HG03432 (cell line): ENCODE measurements around the gene ATP9A.
"Not testable (repeated sequence)": the region's sequence is repeated elsewhere in the genome, so short reads cannot be mapped to it uniquely, and the experiment has no call there.

ENCODE experiments used
- ATAC-seq: cut with Tn5 transposase; IDR thresholded peaks from one replicate; pipeline ENCODE4 v1.9.1; 2021; ENCODE audit warnings: mild to moderate bottlenecking, moderate library complexity; ENCODE audit not compliant: unreplicated experiment

ATP9A gene

GRCh38 chr20:51584737-51585136 lies 183.5 kb downstream of the ATP9A start:
- no peak for ATAC-seq

- ATAC-seq, result no peak
Measured at GRCh38 chr20:51584116-51584515, 184.1 kb downstream of the ATP9A start.

- no peak for ATAC-seq
Measured at GRCh38 chr20:51583499-51583898, 184.7 kb downstream of the ATP9A start.

DNA sequence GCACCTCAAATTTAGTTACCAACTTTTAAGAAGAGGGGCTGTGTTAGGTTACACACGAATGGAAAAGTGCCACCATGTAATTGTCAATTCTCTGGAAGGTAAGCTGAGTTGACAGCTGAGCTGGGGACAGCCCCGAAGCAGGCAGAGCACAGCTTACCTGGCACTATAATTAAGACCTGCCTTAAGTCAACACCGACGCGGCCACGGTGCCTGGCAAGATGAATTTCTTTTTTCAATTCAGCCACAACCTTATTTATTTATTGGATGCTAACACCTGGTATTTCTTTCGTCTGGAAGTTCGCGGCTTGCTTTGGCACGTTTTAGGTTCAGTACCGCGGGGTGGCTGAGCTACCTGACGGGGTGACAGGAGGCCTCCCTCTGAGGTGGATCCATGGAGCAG lies 185.1 kb downstream of the ATP9A start:
- no peak for ATAC-seq

GRCh38 chr20:51581571-51581970 lies 186.6 kb downstream of the ATP9A start:
- ATAC-seq, result no peak

DNA sequence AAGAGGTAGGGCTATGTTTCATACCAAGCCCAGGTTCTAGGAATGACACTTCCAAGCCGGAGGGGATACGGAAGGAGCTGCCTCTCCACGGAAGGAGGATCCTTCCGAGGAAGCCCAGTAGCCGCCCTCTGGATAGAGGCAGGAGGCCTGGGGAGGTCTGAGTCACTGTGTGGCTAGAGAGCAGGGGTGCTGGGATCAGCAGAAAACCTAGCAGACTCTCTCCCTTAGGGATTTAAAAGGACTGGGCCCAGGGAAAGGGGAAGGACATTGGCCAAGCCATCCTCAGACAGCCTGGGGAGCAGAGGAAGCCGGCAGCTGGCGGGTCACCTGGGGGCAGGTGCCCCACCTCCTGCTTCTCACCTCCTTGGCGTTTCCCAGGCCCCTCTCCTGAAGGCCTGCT lies 189.1 kb downstream of the ATP9A start:
- ATAC-seq, result no peak

DNA sequence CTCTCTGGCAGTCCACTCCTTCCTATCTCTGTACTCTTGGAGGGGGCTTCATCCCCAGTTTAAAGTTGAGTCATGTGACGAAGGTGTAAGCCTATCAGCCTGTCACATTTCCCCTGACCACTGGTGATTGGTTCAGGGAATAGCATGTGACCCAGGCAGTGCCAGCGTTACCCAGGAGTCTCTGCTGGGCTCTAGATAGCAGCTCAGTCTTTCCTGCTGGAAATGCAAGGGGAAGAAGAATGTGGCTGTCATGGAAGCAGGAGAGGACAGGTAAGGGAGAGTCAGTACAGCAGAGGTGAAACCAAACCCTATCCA lies 190.1 kb downstream of the ATP9A start:
- ATAC-seq, result no peak

GRCh38 chr20:51577432-51578144 lies 190.6 kb downstream of the ATP9A start:
- no peak for ATAC-seq

DNA sequence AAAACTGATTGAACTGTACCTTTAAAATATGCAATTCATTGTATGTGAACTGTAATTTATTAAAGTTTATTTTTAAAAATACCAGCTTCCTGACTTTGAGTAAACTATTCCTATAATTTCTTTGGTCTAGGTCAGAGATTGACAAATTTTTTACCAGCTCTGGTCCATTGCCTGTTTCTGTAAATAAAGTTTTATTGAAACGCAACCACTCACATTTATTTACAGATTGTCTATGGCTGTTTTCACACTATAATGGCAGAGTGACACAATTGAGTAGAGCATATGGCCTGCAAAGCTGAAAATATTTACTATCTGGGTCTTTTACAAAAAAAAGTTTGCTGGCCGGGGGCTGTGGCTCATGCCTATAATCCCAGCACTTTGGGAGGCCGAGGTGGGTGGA lies 192.7 kb downstream of the ATP9A start:
- no peak for ATAC-seq

- ATAC-seq, result no peak
Measured at GRCh38 chr20:51574248-51575033, 193.7 kb downstream of the ATP9A start.

DNA sequence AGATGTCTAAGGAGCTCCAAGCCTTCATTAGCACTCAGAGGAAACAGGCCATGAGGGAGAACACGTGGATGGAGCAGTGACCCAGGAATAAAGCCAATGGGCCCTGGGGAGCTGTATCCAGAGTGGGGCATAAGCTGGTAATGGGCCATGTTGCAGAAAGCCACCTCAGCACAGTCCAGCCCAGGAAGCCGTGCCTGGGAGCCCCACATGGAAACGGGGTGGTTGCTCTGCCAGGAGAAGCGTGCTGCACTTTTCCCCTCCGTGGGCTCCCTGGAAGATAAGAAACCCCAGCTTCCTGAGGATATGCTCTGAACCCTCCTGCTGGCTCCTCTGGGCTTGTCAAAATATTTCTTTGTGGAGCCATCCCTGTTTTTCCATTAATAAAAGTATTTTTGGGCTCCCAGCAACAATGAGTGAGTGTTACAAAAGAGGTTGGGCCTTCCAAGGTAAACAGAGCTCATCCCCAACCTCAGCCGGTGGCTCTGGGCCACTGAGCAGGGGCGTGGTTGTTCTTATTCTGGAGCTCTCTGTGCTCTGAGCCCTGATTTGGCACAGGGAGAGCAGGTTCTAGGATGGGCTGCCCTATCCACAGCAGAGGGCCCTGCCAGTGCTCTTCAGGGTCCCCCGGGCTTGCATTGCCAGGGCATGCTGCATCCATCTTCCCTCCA lies 194.5 kb downstream of the ATP9A start:
- ATAC-seq, result no peak

- no peak for ATAC-seq
Measured at GRCh38 chr20:51571460-51571794, 196.8 kb downstream of the ATP9A start.

DNA sequence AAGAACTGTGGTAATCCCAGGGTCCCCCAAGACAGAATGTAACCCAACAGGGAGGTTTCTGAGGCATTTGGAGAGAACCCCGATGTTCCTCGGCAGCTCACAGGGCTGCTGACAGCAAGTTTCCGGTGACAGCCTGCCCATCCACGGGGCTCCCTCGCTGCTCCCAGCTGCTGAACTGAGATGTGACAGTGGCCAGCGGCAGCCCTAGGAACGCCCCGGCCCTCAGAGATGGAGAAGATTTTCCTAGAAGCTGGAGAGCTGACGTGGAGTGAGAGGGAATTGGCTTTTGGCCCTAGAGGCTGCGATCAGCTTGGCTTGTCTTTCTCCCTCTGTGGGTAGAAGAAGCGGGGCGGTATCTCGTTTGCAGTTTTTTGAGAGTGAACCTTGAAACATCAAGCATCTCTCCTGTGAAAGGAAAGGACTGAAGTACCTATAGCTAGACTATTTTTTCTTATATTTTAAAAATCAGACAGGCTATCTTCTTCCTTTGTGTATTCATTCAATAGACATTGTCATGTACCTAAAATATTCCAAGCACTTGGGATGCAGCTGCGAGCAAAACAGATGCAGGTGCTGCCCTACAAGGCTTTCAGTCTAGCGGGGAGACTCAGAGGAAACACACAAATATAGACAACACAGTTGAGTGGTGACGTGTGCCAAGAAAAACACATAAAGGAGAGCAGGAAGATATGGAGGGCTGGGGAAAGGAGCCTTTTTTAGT lies 197.3 kb downstream of the ATP9A start:
- ATAC-seq, result no peak

DNA sequence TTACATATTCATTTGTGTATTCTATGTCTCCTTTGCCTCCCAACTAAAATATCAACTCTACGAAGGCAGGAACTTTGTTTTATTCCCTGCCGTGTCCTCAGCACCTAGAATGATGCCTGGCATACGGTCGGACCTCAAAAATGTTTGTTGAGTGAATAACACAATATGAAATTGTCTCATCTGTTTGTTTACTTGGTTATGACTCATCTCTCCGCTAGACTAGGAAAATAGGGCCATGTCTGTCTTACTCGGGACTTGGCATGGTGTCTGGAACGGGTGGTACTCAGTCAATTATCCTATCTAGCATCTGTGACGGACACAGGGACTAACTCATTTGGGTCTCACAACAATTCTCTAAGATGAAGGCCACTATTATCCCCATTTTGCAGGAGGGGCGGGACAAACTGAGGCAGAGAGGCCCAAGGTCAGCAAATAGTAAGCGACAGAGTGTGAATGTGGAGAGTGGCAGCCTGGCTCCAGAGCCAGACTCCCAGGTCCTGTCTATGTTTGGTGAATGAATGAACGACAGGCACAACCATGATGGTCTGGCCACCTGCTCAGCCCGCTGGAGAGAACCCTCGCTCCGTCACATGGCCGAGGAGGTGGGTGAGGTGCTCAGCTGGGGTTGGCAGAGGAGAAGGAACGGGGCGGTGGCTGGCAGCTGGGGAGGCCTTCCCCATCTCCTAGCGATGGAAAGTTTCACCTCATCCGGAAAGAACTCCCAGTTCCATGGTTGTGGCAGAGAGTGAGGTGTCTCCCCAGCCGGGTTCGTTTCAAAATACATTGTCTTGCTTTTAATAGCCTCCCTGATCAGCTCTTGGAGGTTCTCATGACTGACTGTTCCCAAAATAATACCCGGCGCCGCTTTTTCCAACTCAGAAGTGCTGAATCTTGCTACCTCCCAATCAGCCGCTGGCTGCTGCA lies 198.1 kb downstream of the ATP9A start:
- no peak for ATAC-seq

- ATAC-seq, result not testable (repeated sequence)
Measured at GRCh38 chr20:51568533-51568932, 199.7 kb downstream of the ATP9A start.

GRCh38 chr20:51567622-51568021 lies 200.6 kb downstream of the ATP9A start:
- ATAC-seq, result no peak

DNA sequence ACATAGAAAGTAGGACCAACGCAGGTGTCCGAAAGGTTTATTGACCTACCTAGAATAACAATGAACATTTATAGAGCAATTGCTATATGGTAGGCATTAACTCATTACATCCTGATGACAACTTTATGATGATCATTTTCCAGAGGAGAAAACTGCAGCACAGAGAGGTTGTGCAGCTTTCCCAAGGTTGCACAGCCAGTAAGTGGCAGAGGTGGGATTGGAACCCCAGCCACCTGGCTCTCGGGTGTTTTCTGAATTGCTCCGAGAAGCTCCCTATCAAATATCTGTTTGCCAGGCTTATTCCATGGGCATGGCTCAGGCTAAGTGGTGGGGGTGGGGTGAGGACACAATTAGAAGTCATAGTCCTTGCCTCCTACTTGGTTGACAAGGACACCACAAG lies 201.6 kb downstream of the ATP9A start:
- ATAC-seq, result no peak

GRCh38 chr20:51565298-51566144 lies 202.7 kb downstream of the ATP9A start:
- no peak for ATAC-seq

DNA sequence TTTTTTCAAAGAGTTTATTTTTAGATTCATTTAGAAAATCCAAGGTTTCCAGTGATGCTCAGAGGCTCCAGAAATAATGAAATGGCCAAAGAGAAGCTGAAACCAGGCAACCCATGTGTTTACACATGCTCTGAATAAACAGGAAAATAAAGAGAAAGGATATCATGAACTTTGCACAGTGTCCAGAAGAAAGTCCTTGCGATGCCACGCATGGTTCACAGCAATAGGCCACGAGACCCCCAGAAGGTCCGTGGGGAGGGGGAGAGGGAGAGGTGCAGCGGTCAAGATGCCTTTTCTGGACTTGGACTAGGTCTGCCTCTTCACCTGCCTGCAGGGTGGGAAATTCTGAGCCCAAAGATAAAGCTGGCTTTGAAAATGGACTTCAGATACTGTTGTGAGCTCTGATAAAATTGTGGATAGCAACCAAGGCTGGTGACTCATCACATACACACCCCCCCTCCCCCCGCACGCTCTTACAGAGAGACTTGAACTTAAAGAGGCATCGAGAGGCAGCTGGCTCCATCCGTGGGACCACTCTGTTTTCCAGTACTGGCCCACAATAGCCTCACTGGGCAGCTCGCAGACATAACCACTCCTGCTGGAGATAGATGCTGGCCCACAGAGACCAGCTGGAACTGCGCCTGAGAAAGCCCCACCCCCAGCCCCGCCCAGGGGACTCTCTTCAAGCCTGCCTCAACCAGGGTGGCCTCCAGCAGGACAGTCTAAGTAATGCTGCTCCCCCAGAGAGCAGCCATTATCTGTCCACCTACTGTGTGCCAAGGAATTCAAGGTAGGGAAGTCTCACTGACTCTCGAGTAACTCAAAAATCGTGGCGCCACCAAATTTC lies 204.5 kb downstream of the ATP9A start:
- no peak for ATAC-seq
